ENCODE results near the gene SLC13A5.
"Not testable (repeated sequence)": the region's sequence is repeated elsewhere in the genome, so short reads cannot be mapped to it uniquely, and the experiment has no call there.

The SLC13A5 gene

GRCh38 chr17:6713130-6713917, at the start of gene SLC13A5:
TSS of gene SLC13A5 (minus strand) at chr17:6713369. CDS start at chr17:6713333, 36 bp downstream.
- no peak for DNase-seq (ENCODE audit: low read depth, low spot score)

DNA sequence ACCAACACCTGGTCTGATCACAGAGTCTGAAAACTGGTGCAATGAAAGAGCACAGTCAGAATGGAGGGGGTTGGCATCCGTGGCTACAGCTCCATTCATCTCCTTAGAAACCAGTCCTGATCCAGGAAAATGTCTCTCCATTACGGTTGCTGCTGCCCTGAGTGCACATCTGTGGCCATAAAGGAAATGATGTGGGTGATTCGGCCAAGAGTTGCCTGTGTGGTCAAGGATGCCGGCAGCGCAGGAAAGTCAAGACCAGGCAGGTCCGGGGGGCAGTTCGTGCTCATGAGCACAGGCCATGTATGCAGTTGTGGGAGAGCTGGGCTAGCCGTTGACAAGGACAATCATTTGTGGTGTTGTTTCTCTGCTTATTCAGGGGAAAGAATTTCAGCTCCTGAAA, 48.6 kb upstream of the SLC13A5 start:
- no peak for DNase-seq (ENCODE audit: low read depth, low spot score)

- no peak for DNase-seq (ENCODE audit: low read depth, low spot score)
These were observed 44.6 kb upstream of the SLC13A5 start for GRCh38 chr17:6757747-6758146.

DNA sequence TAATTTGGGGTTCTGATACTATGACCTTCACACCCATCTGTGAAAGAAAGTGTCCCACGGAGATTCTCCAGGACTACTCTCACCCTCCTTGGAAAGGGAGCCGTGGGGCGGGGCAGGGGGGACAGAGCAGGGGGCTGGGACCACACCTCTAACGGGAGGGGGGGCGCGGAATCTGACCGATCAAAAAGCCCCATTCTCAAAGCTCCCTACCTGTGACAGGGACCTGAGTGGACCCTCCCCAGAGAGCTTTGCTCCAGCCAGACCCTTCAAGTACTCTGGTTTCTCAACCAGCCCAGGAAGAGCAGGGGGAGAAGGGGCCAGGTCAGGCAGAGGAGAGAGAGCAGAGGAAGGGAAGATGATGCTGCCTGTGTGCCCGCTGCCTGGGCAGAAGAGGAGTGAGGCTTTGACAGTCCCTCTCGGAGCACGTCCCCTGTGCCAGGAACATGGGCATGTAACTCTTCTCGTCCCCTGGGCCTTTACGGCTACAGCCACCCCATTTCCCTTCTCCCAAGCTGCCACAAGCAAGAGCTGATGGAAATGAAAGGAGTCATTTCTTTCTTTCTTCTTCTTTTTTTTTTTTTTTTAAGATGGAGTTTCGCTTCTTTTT, 43.4 kb upstream of the SLC13A5 start:
- DNase-seq (ENCODE audit: low read depth, low spot score), result no peak

DNA sequence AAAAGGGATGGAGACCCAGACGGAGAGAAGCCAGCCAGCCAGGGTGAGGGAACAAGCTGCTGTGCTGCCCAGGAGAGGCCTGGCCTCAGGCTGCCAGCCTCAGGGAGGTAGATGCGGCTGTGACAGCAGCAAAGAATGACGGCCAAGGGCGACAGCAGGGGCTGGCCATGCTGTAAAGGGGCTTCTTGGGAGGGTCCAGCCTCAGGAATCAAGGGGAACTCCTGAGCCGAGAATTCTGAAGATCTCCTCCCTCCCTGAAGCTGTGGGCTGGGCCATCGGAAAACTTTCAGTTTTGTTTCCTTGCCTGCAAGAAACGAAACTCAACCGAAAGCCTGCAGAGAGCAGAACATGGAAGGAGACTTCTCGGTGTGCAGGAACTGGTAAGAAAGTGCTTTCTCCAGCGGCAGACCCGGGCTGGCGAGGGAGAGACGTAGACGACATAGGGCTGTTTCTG, 42.6 kb upstream of the SLC13A5 start, which contains the start of gene XAF1:
Gene XAF1 (plus strand): TSS at position 316 of the 454 bp plus-strand sequence. CDS start 33 bp downstream, at position 349.
- no peak for DNase-seq (ENCODE audit: low read depth, low spot score)

DNA sequence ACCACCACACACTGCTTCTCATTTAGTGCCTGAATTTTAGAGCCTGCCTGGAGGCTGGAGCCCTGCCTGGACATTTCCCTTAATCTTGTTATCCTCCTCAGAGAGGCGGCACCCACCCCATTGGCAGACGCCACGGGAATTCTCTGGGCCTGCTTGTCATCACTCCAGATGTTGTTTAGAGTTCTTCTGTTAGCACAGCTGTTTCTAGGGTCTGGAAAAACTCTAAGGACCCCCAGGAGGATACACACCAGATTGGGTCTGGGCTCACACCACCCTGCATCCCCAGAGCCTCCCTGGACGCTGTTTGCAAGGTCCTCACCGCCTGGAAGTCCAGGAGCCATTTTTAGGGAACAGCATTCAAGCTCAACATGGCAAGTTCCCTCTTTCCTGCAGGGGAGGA, 42.1 kb upstream of the SLC13A5 start:
- DNase-seq (ENCODE audit: low read depth, low spot score), result no peak

- no peak for DNase-seq (ENCODE audit: low read depth, low spot score)
These were observed 40.4 kb upstream of the SLC13A5 start for GRCh38 chr17:6753546-6753945.

DNA sequence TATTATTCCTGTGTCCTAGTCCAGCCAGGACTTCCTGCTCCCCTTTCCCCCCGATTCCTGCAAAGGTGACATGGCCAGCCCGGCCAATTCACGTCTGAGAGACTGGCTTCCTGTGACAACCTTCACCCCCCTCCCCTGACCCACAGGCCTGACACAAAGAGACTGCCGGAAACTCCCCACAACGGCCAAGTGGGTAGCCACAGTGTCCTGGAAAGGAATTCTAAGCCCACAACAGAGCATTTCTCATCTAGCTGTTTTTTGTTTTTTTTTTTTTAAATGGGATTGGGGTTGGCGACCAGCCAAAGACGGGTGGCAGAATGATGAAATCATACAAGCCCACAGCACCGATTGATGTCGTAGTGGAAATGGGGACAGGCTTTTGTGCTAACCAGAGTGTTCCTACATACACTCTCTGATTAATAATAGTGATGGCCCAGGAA, 39.9 kb upstream of the SLC13A5 start:
- no peak for DNase-seq (ENCODE audit: low read depth, low spot score)

DNA sequence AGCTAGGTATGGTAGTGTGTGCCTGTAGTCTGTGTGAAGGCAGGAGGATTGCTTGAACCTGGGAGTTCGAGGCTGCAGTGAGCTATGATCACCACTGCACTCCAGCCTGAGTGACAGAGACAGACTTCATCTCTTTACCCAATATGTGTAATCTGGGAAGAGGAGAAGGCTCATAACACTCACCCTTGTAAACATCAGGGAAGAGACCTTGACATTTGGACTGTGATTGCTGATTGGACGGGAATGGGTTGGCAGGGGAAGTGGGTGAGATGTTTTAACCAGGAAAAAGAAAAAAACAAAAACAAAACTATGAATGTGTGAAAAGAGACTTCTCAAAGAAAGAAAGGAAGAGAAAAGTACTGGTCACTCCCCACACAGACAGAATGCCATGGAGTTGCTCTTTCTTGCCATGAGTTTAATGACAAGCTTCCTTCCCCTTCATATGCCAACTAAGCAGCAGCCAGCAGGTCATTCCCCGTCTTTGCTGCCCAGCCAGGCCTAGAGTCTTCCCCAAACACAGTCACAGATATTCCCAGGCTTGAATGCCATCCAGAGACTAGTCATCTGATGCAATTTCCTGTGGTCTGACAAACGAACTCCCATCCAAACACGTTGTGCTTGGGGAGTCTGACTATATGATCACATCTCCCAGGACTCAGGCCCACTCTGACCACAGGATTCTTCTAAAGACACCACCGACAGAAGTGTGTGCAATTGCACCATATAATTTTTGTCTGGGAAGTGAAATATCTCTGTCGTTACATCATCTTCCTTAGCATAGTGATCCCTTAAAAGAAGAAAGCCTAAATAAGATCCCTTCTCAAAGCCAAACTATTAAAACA, 39.1 kb upstream of the SLC13A5 start:
- no peak for DNase-seq (ENCODE audit: low read depth, low spot score)

- DNase-seq (ENCODE audit: low read depth, low spot score), result no peak
These were observed 36.4 kb upstream of the SLC13A5 start for GRCh38 chr17:6749519-6749918.

DNA sequence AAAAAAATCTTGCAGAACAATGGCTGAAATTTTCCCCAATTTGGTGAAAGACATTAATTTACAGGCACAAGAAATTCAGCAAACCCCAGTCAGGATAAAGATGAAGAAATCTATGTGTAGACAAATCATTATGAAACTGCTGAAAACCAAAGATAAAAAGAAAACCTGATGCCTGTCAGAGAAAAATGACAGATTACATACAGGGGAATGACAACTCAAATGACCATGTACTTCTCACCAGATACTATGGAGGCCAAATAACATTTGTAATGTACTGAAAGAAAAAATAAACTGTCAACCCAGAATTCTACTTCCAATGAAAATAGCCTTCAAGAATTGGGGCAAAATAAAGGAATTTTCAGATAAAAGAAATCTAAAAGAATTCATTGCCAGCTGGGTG, 35.4 kb upstream of the SLC13A5 start:
- no peak for DNase-seq (ENCODE audit: low read depth, low spot score)

GRCh38 chr17:6746665-6747064, 33.5 kb upstream of the SLC13A5 start:
- not testable (repeated sequence) for DNase-seq (ENCODE audit: low read depth, low spot score)

DNA sequence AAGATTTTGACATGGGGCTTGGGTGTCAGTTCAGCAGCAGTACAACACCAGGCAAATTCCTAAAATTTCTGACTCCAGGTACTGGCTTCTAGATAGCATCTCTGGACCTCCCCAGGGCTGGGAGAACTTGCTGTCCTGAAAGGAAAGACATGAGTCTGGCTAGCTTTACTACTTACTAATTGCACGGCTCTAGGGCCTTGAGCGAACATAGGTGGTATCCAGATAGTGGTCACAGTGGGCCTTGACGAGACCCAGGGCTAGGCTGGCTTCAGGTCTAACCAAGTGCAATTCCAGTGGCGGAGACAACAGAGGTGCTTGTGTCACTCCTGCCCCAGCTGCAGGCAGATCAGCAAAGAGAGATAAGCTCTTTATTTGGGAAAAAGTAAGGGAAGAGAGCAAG, 16.4 kb upstream of the SLC13A5 start:
- no peak for DNase-seq (ENCODE audit: low read depth, low spot score)

DNA sequence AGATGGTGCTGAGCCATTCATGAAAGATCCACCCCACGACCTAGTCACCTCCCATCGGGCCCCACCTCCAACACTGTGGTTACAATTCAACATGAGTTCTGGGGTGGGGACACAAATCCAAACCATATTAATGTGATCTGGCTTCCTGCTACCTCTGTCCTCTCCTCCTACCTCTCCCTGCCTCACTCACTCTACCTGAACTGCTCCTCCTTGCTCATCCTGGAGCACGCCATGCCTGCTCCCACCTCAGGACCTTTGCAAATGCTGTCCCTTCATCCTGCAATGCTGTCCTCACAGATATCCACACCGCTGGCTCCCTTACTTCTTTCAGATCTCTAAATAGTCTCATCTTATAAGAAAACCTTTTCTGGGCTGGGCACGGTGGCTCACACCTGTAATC, 10.8 kb upstream of the SLC13A5 start:
- DNase-seq (ENCODE audit: low read depth, low spot score), result no peak

DNA sequence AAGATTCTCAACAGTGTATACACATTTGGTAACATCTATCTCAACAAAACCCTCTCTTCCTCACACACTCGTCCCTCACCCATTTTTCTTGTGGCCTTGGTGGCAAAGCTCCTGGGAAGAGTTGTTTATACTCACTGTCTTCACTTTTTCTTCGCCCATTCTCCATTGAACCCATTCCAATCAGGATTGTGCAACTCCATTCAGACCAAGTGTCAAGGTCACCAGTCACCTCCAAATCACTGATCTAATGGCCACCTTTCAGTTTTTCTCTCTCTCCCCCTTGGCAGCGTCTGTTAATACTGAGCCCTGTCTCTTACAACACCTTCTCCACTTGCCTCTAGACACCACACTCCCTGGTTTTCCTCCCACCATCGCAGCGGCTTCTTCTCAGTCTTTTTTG, 8.6 kb upstream of the SLC13A5 start:
- DNase-seq (ENCODE audit: low read depth, low spot score), result no peak

- DNase-seq (ENCODE audit: low read depth, low spot score), result no peak
These were observed 3.6 kb upstream of the SLC13A5 start for GRCh38 chr17:6716736-6717135.

DNA sequence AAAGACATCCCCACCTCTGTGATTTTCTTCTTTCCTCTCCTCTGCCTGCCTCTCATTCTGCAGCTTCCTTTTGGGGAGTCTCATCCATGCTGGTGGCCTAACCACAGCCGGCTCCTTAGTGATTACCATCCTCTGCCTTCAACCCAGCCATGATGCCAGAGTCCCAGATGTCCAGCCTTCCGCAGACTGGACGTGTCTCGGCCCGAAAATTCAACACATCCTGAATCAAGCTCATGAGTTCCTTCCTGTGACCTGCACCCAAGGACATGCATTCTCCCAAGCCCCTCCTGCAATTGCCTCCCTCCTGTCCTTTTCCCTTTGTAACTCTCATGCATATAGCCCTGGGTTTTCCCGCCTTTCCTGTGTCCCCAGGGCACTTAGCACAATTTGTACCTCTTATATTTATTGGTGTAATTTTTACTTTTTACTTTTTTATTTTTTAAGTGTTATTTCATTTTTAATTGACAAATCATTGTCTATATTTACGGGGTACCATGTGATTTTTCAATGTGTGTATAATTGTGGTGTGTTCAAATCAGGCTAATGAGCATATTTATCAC, 1.2 kb upstream of the SLC13A5 start:
- DNase-seq (ENCODE audit: low read depth, low spot score), result no peak

- no peak for DNase-seq (ENCODE audit: low read depth, low spot score)
These were observed 726 bp upstream of the SLC13A5 start for GRCh38 chr17:6713918-6714271.

GRCh38 chr17:6712854-6713129, 377 bp downstream of the SLC13A5 start:
- no peak for DNase-seq (ENCODE audit: low read depth, low spot score)

GRCh38 chr17:6712058-6712853, 913 bp downstream of the SLC13A5 start:
- no peak for DNase-seq (ENCODE audit: low read depth, low spot score)

DNA sequence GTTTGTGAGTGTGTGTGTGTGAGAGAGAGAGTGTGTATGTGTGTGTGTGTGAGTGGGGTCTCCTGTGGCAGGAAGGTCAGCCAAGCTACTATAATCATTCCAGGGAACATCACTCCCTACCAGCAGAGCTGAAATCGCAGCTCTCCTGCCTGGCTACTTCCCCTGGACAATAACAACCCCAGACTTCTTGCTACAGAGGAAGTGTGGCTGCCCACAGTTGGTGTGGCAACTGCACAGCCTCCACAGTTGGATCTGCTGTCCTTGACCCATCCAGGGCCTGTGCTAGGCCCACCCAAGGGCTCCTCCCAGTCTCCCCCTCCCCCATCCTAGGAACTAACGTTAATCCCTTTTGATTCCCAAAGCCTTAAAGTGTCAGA, 1.5 kb downstream of the SLC13A5 start:
- DNase-seq (ENCODE audit: low read depth, low spot score), result no peak
